VCaP (cell line): ENCODE data around the gene SEC31B.

ENCODE experiments used
- H3K27ac ChIP-seq: fragments of 450-650 bp; 2 replicates; pipeline ENCODE4 v1.5.1; 2017
- CTCF ChIP-seq: fragments of 450-650 bp; conservative IDR thresholded peaks from 2 replicates; pipeline ENCODE4 v1.5.1; 2017; ENCODE audit warnings: mild to moderate bottlenecking, moderate library complexity

The SEC31B gene

GRCh38 chr10:100507357-100507732, 12.3 kb downstream of the SEC31B start:
- no peak for TF ChIP-seq CTCF
- no peak overlapping the region for H3K27ac ChIP-seq

GRCh38 chr10:100506596-100507356, 12.9 kb downstream of the SEC31B start:
- H3K27ac ChIP-seq, result no peak overlapping the region
- no peak for TF ChIP-seq CTCF

GRCh38 chr10:100505164-100505563, 14.5 kb downstream of the SEC31B start:
- TF ChIP-seq CTCF, result no peak
- H3K27ac ChIP-seq, result no peak overlapping the region

- no peak for TF ChIP-seq CTCF
- no peak overlapping the region for H3K27ac ChIP-seq
Measured at GRCh38 chr10:100504096-100504495, 15.6 kb downstream of the SEC31B start.

- TF ChIP-seq CTCF, result no peak
- H3K27ac ChIP-seq, result no peak overlapping the region
Measured at GRCh38 chr10:100502926-100503494, 16.7 kb downstream of the SEC31B start.

- H3K27ac ChIP-seq, result no peak overlapping the region
- TF ChIP-seq CTCF, result no peak
Measured at GRCh38 chr10:100501423-100501822, 18.2 kb downstream of the SEC31B start.

GRCh38 chr10:100498059-100498458, 21.6 kb downstream of the SEC31B start:
- H3K27ac ChIP-seq, result no peak overlapping the region
- TF ChIP-seq CTCF, result no peak
